ENCODE data around the gene AK9. TPM values are rescaled to one million over a fixed set of nuclear protein-coding genes. Genes with fewer than 3 reads are reported as not detected.

Gene AK9
- total and polyA plus RNA-seq, 9 of the 15 experiments (the other 6 are each of a cell fraction or from before 2014, with no cell fraction given): 0.59 to 1.9 (median 1.2) TPM

- TF ChIP-seq CEBPZ (IDR thresholded peaks at IDR 0.05; ENCODE audit: borderline replicate concordance, low read depth, low read length) (no peak), HDAC1 (IDR thresholded peaks at IDR 0.05) (peak in 1 of 2 experiments; percentile 43; a peak in 1 of 4 replicates), ZNF282 (CRISPR knock-in tag; IDR thresholded peaks at IDR 0.05) (no peak), ZNF75A (CRISPR knock-in tag; IDR thresholded peaks at IDR 0.05) (no peak), ID3 (CRISPR knock-in tag; IDR thresholded peaks at IDR 0.05) (no peak), ID3 (tag; IDR thresholded peaks at IDR 0.05) (peak; percentile 60; the same call in 1 of the 2 replicates), NFIC (IDR thresholded peaks at IDR 0.05) (peak; percentile 74), CREB3 (tag; conservative IDR thresholded peaks at IDR 0.05; ENCODE audit: low read depth) (no peak), NR2C2 (CRISPR knock-in tag; IDR thresholded peaks at IDR 0.05) (no peak), NR2C2 (tag; IDR thresholded peaks at IDR 0.05) (peak; percentile 37; the same call in 1 of the 2 replicates), KDM5B (IDR thresholded peaks at IDR 0.05; ENCODE audit: insufficient replicate concordance, low read depth, low read length) (no peak), BMI1 (IDR thresholded peaks at IDR 0.05; ENCODE audit: low read length) (no peak), PHF21A (IDR thresholded peaks at IDR 0.05; ENCODE audit: borderline replicate concordance, low read depth) (no peak), CUX1 (CRISPR knock-in tag; IDR thresholded peaks at IDR 0.05) (no peak), CBFA2T3 (IDR thresholded peaks at IDR 0.05) (no peak), RAD21 (CRISPR knock-in tag; conservative IDR thresholded peaks at IDR 0.05 in 1 of 2, IDR thresholded peaks at IDR 0.05 in 1 of 2) (peak; percentile 31 to 48; a peak in 3 of 4 replicates), SP2 (IDR thresholded peaks at IDR 0.05; ENCODE audit: extremely low read depth, low read depth, low read length, poor library complexity, severe bottlenecking) (no peak), NR2C1 (IDR thresholded peaks at IDR 0.05) (no peak; the same call in 1 of the 2 replicates), NR2C1 (tag; IDR thresholded peaks at IDR 0.05) (peak; percentile 55; the same call in 1 of the 2 replicates)
Measured at GRCh38 chr6:109695468-109695867, 4.5 kb upstream of the AK9 start (continued).

All from K562 (cell line).